H1 (cell line): ENCODE results near the gene SLC39A2. TPM values are rescaled to one million over a fixed set of nuclear protein-coding genes. Genes with fewer than 3 reads are reported as not detected.
"Not testable (repeated sequence)": the region's sequence is repeated elsewhere in the genome, so short reads cannot be mapped to it uniquely, and the experiment has no call there.

Experiments
- CTCF ChIA-PET: fragments of 300-600 bp; sonication (Branson Sonifier 250); formaldehyde crosslinking; loops from one replicate; lab custom pipeline; 2021; ENCODE audit not compliant: partially characterized antibody; lab: Charles Lee
- POLR2A ChIA-PET: fragments of 300-600 bp; sonication (Branson Sonifier 250); formaldehyde crosslinking; loops from one replicate; lab custom pipeline; 2021; ENCODE audit warnings: inconsistent platforms; ENCODE audit not compliant: partially characterized antibody; lab: Charles Lee
- DNase-seq, 2 experiments: peaks; one replicate each; pipeline versions ENCODE4 v3.0.0 to v3.0.0-alpha.2; 2010 to 2022; ENCODE audit warnings: low spot score in 2 of 2, low read depth in 1 of 2, mixed read lengths in 1 of 2
- FAIRE-seq: peaks from 2 replicates; lab custom pipeline; 2011; peaks lifted over from hg19 to GRCh38; lab: Jason Lieb, UNC
- H2AFZ ChIP-seq: 2 replicates; pipeline ENCODE4 v1.8.1; 2012; ENCODE audit warnings: low read length, inconsistent platforms
- H2AK5ac ChIP-seq: 2 replicates; pipeline ENCODE4 v1.6.1; 2013; ENCODE audit warnings: low read depth, low read length
- H2BK120ac ChIP-seq: replicated peaks from 2 replicates; pipeline ENCODE3; 2013; ENCODE audit warnings: low read depth, low read length, inconsistent platforms
- H2BK12ac ChIP-seq: 2 replicates; pipeline ENCODE4 v1.6.1; 2013; ENCODE audit warnings: low read depth, low read length
- H2BK15ac ChIP-seq: 2 replicates; pipeline ENCODE4 v1.6.1; 2013; ENCODE audit warnings: low read length
- H2BK20ac ChIP-seq: 2 replicates; pipeline ENCODE4 v1.6.1; 2013; ENCODE audit warnings: low read length
- H2BK5ac ChIP-seq: 2 replicates; pipeline ENCODE4 v1.6.1; 2013; ENCODE audit warnings: low read depth, low read length
- H3K14ac ChIP-seq: 2 replicates; pipeline ENCODE4 v1.6.1; 2013; ENCODE audit warnings: inconsistent platforms; ENCODE audit not compliant: insufficient read length
- H3K18ac ChIP-seq: 2 replicates; pipeline ENCODE4 v1.6.1; 2013; ENCODE audit warnings: low read length; ENCODE audit errors: extremely low read depth
- H3K23ac ChIP-seq: 2 replicates; pipeline ENCODE4 v1.6.1; 2013; ENCODE audit warnings: inconsistent platforms; ENCODE audit not compliant: insufficient read length
- H3K23me2 ChIP-seq: 2 replicates; pipeline ENCODE4 v1.6.1; 2013; ENCODE audit warnings: low read depth, low read length
- H3K27ac ChIP-seq: 2 replicates; pipeline ENCODE4 v1.6.1; 2011; ENCODE audit warnings: low read depth, low read length, inconsistent platforms
- H3K27me3 ChIP-seq, 4 experiments: replicated peaks in 1 of 4; 1 replicate in 1 of 4; 2 replicates in 3 of 4; pipeline versions ENCODE4 v1.6.1 to v1.8.1; 2011 to 2013; ENCODE audit warnings: low read length in 3 of 4, mild to moderate bottlenecking in 3 of 4, inconsistent platforms in 2 of 4, mixed read lengths in 2 of 4, moderate library complexity in 1 of 4; ENCODE audit not compliant: control insufficient read depth in 3 of 4, insufficient read depth in 3 of 4; ENCODE audit errors: extremely low read depth in 1 of 4
- H3K36me3 ChIP-seq, 4 experiments: 2 replicates each; pipeline versions ENCODE4 v1.6.1 to v1.8.1; 2011 to 2013; ENCODE audit warnings: mild to moderate bottlenecking in 4 of 4, low read length in 3 of 4, moderate library complexity in 2 of 4, control low read depth in 1 of 4, inconsistent platforms in 1 of 4; ENCODE audit not compliant: insufficient read depth in 4 of 4, control insufficient read depth in 2 of 4
- H3K4ac ChIP-seq: replicated peaks from 2 replicates; pipeline ENCODE3; 2013; ENCODE audit warnings: low read length, low read depth, mixed read lengths, inconsistent platforms; ENCODE audit not compliant: insufficient read length
- H3K4me1 ChIP-seq, 4 experiments: replicated peaks in 1 of 4; 1 replicate in 1 of 4; 2 replicates in 3 of 4; pipeline versions ENCODE4 v1.6.1 to v1.8.1; 2011 to 2013; ENCODE audit warnings: low read length in 3 of 4, inconsistent platforms in 2 of 4, mixed read lengths in 1 of 4; ENCODE audit not compliant: insufficient read depth in 4 of 4, control insufficient read depth in 3 of 4
- H3K4me2 ChIP-seq, 2 experiments: 2 replicates each; pipeline versions ENCODE4 v1.6.1 to v1.8.1; 2011 to 2013; ENCODE audit warnings: low read depth in 2 of 2, low read length in 2 of 2, control low read depth in 1 of 2, inconsistent platforms in 1 of 2, mild to moderate bottlenecking in 1 of 2; ENCODE audit not compliant: insufficient read depth in 1 of 2
- H3K4me3 ChIP-seq, 4 experiments: fragments of 200-600, 300-600 bp in 1 of 4; sonication (generic), shearing (Covaris generic), sonication (Bioruptor Twin) in 1 of 4; 2 replicates each; pipeline versions ENCODE4 v1.5.1 to v1.8.1; 2011 to 2016; ENCODE audit warnings: low read length in 4 of 4, low read depth in 3 of 4, control low read depth in 2 of 4, inconsistent platforms in 2 of 4, mild to moderate bottlenecking in 2 of 4, mixed read lengths in 1 of 4, moderate library complexity in 1 of 4; ENCODE audit not compliant: insufficient read depth in 2 of 4; ENCODE audit errors: extremely low read depth in 1 of 4
- H3K56ac ChIP-seq: replicated peaks from 2 replicates; pipeline ENCODE3; 2013; ENCODE audit warnings: low read depth, mild to moderate bottlenecking, mixed read lengths, low read length, inconsistent platforms; ENCODE audit not compliant: insufficient read length
- H3K79me1 ChIP-seq: 2 replicates; pipeline ENCODE4 v1.6.1; 2013; ENCODE audit warnings: low read depth, low read length, control low read depth
- H3K79me2 ChIP-seq, 2 experiments: 2 replicates each; pipeline versions ENCODE4 v1.6.1 to v1.8.1; 2012 to 2013; ENCODE audit warnings: low read length in 2 of 2, mild to moderate bottlenecking in 2 of 2, inconsistent platforms in 1 of 2; ENCODE audit not compliant: insufficient read depth in 2 of 2, control insufficient read depth in 1 of 2
- H3K9ac ChIP-seq, 4 experiments: replicated peaks in 1 of 4; 1 replicate in 1 of 4; 2 replicates in 3 of 4; pipeline versions ENCODE4 v1.6.1 to v1.8.1; 2011 to 2013; ENCODE audit warnings: low read depth in 3 of 4, low read length in 3 of 4, control low read depth in 2 of 4, mild to moderate bottlenecking in 2 of 4, moderate library complexity in 2 of 4, inconsistent platforms in 1 of 4; ENCODE audit errors: extremely low read depth in 1 of 4
- H3K9me3 ChIP-seq, 2 experiments: 2 replicates each; pipeline versions ENCODE4 v1.6.1 to v1.8.1; 2012 to 2013; ENCODE audit warnings: mild to moderate bottlenecking in 2 of 2, moderate library complexity in 2 of 2, control low read depth in 1 of 2, inconsistent platforms in 1 of 2, low read depth in 1 of 2, low read length in 1 of 2, mixed read lengths in 1 of 2; ENCODE audit not compliant: insufficient read depth in 2 of 2
- H4K20me1 ChIP-seq, 2 experiments: replicated peaks in 1 of 2; 2 replicates each; pipeline versions ENCODE3 to v1.8.1; 2011 to 2013; ENCODE audit warnings: inconsistent platforms in 2 of 2, low read length in 2 of 2, mild to moderate bottlenecking in 1 of 2; ENCODE audit not compliant: insufficient read depth in 2 of 2, control insufficient read depth in 1 of 2
- H4K5ac ChIP-seq: 2 replicates; pipeline ENCODE4 v1.6.1; 2013; ENCODE audit warnings: low read length, low read depth, mixed read lengths, inconsistent platforms; ENCODE audit not compliant: insufficient read length
- H4K8ac ChIP-seq: 2 replicates; pipeline ENCODE4 v1.8.0; 2013; ENCODE audit warnings: mild to moderate bottlenecking, moderate library complexity, low read length, inconsistent platforms; ENCODE audit not compliant: insufficient read depth; ENCODE audit errors: extremely low read depth
- H4K91ac ChIP-seq: replicated peaks from 2 replicates; pipeline ENCODE3; 2013; ENCODE audit warnings: low read length, mixed read lengths, inconsistent platforms; ENCODE audit not compliant: insufficient read length
- BCL11A ChIP-seq, 2 experiments: IDR thresholded peaks; one replicate each; pipeline ENCODE4 v1.6.1; 2011; ENCODE audit warnings: low read depth in 2 of 2, low read length in 2 of 2, mild to moderate bottlenecking in 2 of 2
- CBX8 ChIP-seq: fragments of 300-800, 300-1000 bp; sonication (generic); IDR thresholded peaks from 2 replicates; pipeline ENCODE4 v1.7.1; 2016; ENCODE audit warnings: low read depth, low read length, borderline replicate concordance
- JUN ChIP-seq: IDR thresholded peaks from 2 replicates; pipeline ENCODE4 v1.6.1; 2011; ENCODE audit warnings: low read depth, mild to moderate bottlenecking, improper control_type of control experiment, low read length
- JUND ChIP-seq: IDR thresholded peaks from 2 replicates; pipeline ENCODE4 v1.6.1; 2011; ENCODE audit warnings: mild to moderate bottlenecking, improper control_type of control experiment, low read length
- KDM4A ChIP-seq: IDR thresholded peaks from one replicate; pipeline ENCODE4 v1.7.1; 2012; ENCODE audit warnings: low read depth, mild to moderate bottlenecking, moderate library complexity, low read length, inconsistent platforms; ENCODE audit not compliant: severe bottlenecking
- NANOG ChIP-seq: IDR thresholded peaks from 2 replicates; pipeline ENCODE4 v1.6.1; 2011; ENCODE audit warnings: low read length, low read depth, mild to moderate bottlenecking, inconsistent platforms; ENCODE audit not compliant: insufficient read depth, poor library complexity, severe bottlenecking
- POU5F1 ChIP-seq: IDR thresholded peaks from 2 replicates; pipeline ENCODE4 v1.6.1; 2011; ENCODE audit warnings: low read depth, mild to moderate bottlenecking, low read length, moderate library complexity
- RAD21 ChIP-seq, 2 experiments: IDR thresholded peaks in 1 of 2; conservative IDR thresholded peaks in 1 of 2; 2 replicates each; pipeline ENCODE4 v1.6.1; 2011; ENCODE audit warnings: low read depth in 2 of 2, low read length in 2 of 2, improper control_type of control experiment in 1 of 2, inconsistent platforms in 1 of 2, mild to moderate bottlenecking in 1 of 2, moderate library complexity in 1 of 2
- SIN3A ChIP-seq, 2 experiments: IDR thresholded peaks in 1 of 2; conservative IDR thresholded peaks in 1 of 2; 2 replicates each; pipeline ENCODE4 v1.6.1; 2011 to 2012; ENCODE audit warnings: low read length in 2 of 2, improper control_type of control experiment in 1 of 2, low read depth in 1 of 2, mild to moderate bottlenecking in 1 of 2
- SP4 ChIP-seq: IDR thresholded peaks from 2 replicates; pipeline ENCODE4 v1.6.1; 2012; ENCODE audit warnings: low read length, inconsistent platforms
- WGBS, 2 experiments: shearing (Covaris generic) in 1 of 2; methylation state at CpG; one replicate each; pipeline versions ENCODE4 v1.1.6 to v1.1.7; 2013 to 2015; ENCODE audit warnings: low lambda C conversion rate in 2 of 2, mixed read lengths in 2 of 2, inconsistent platforms in 1 of 2, low coverage in 1 of 2, missing lambda C conversion rate in 1 of 2; ENCODE audit not compliant: insufficient replicate concordance in 2 of 2, insufficient coverage in 1 of 2, insufficient read length in 1 of 2; ENCODE audit errors: extremely low coverage in 1 of 2, missing lambda C conversion rate in 1 of 2; 5-methylcytosine and 5-hydroxymethylcytosine counted together
- polyA plus RNA-seq, 7 experiments: library from polyadenylated mRNA; depleted of rRNA in 3 of 7; stranded (reverse) in 5 of 7; unstranded in 2 of 7; fragments of >200 nt in 5 of 7; fragments of 200-250 nt in 2 of 7; gene quantifications; 1 replicate in 5 of 7; 2 replicates in 1 of 7; 4 replicates in 1 of 7; pipeline versions ENCODE4 v1.2.1 to v1.2.3, GENCODE V29; 2011 to 2013; ENCODE audit warnings: missing spikeins in 2 of 7, mixed read lengths in 2 of 7
- total RNA-seq: library from RNA; stranded (reverse); fragmentation: NEBNext Ultra II Directional; extraction: Animal tissue kit (Norgen Biotek cat#: 25700); gene quantifications from 2 replicates; pipeline ENCODE4 v1.2.1, GENCODE V29; 2021

SLC39A2 gene
- total and polyA plus RNA-seq, 2 of the 8 experiments (the other 6 are each of a cell fraction or from before 2014, with no cell fraction given) = 0.14 to 0.22 TPM

- TF ChIP-seq KDM4A = no peak
- TF ChIP-seq JUND = no peak
- no peak for TF ChIP-seq SIN3A (conservative IDR thresholded peaks at IDR 0.05 in 1 of 2, IDR thresholded peaks at IDR 0.05 in 1 of 2; ENCODE audit: low read depth in 1 of 2, low read length in 2 of 2)
- TF ChIP-seq CBX8 = no peak
- TF ChIP-seq BCL11A (IDR thresholded peaks at IDR 0.05; ENCODE audit: low read depth in 2 of 2, low read length in 2 of 2) = no peak
- no peak for TF ChIP-seq SP4
- TF ChIP-seq POU5F1 = no peak
- no peak for TF ChIP-seq JUN
- TF ChIP-seq RAD21 (IDR thresholded peaks at IDR 0.05 in 1 of 2, conservative IDR thresholded peaks at IDR 0.05 in 1 of 2; ENCODE audit: low read depth in 2 of 2, low read length in 2 of 2) = no peak
- TF ChIP-seq NANOG = no peak
These were observed 41.4 kb downstream of the SLC39A2 start (continued) for GRCh38 chr14:21040370-21040925.

- H2AK5ac ChIP-seq, H2BK120ac ChIP-seq, H2BK15ac ChIP-seq, H3K79me2 ChIP-seq, H3K27me3 ChIP-seq, H3K4me3 ChIP-seq, H2AFZ ChIP-seq, H3K4ac ChIP-seq, H4K91ac ChIP-seq, H3K27ac ChIP-seq, H3K9ac ChIP-seq, H4K20me1 ChIP-seq, H2BK12ac ChIP-seq, FAIRE-seq, H2BK5ac ChIP-seq, H3K79me1 ChIP-seq, H3K4me2 ChIP-seq, H4K8ac ChIP-seq, H2BK20ac ChIP-seq, H3K18ac ChIP-seq, H3K23me2 ChIP-seq, H3K56ac ChIP-seq, H3K36me3 ChIP-seq, DNase-seq, H4K5ac ChIP-seq, H3K23ac ChIP-seq, H3K14ac ChIP-seq, H3K9me3 ChIP-seq: not testable (repeated sequence)
- H3K4me1 ChIP-seq = peaks cover 8 to 11% (median 10%) of the 10 kb centered on the region in 4 experiments; a peak in 6 of 7 replicates
- 83% methylated on average over 3 of the region's 3 CpGs; no CpG with 5 or more reads in 1 of the 2 experiments for WGBS, 2 experiments
- ChIA-PET POLR2A (interaction anchor here (0.9 to 4.4 kb wide), 7 partner anchors 10 to 47 kb away, joined by 3 to 36 read pairs (median 3); partner anchors contain the start of genes ARHGEF40 and NDRG2), CTCF (interaction anchor here (0.6 to 7.2 kb wide), 23 partner anchors 9 to 1902 kb away, joined by 3 to 371 read pairs (median 7); partner anchors contain the start of genes ARHGEF40, NDRG2, SLC39A2 and TPPP2)
These were observed 41.8 kb downstream of the SLC39A2 start for GRCh38 chr14:21040941-21041340.
